SKM-1 (cell line): ENCODE data around the gene COL1A1.

Experiments
- DNase-seq: peaks from one replicate; lab custom pipeline; 2025; ENCODE audit not compliant: unreplicated experiment; lab: John Stamatoyannopoulos, UW

COL1A1 gene

DNA sequence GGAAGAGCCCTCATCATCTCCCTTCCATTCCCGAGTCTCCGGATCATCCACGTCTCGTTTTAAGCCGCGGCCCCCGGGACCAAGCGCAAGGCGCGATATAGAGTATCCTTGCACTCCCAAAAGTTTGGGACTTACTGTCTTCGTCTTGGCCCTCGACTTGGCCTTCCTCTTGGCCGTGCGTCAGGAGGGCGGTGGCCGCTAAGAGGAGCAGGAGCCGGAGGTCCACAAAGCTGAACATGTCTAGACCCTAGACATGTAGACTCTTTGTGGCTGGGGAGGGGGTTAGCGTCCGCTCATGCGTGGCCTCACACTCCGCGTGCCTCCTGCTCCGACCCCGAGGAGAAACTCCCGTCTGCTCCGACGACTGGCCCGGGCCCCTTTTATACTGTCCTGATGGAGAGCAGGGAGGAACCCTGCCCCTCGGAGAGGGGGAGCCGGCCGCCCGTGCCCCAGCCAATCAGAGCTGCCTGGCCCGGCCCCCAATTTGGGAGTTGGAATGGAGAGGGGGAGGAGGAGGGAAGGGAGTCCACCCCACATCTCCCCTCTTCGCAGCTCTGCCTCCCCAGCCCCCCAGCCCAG lies at the start of gene COL1A1:
TSS of gene COL1A1 (minus strand) at position 356 of the 579 bp plus-strand sequence. CDS start at position 238, 118 bp downstream.
- no peak for DNase-seq

DNA sequence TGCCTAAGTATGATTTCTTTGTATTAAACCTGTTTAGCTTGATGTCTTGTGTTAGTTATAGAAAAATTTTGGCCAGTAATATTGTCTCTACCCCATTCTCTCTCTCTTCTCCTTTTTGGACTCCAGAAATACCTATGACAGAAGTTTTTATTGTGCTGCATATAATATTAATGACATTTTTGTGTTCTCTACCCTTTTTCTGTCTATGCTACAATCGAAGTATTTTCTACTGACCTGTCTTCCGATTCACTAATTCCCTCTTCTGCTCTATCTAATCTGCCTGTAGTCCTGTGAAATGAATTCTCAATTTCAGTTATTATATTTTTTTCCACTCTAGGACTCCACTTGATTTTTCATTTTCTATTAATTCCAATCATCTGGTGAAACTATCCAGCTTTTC lies 46.8 kb upstream of the COL1A1 start:
- no peak for DNase-seq

DNA sequence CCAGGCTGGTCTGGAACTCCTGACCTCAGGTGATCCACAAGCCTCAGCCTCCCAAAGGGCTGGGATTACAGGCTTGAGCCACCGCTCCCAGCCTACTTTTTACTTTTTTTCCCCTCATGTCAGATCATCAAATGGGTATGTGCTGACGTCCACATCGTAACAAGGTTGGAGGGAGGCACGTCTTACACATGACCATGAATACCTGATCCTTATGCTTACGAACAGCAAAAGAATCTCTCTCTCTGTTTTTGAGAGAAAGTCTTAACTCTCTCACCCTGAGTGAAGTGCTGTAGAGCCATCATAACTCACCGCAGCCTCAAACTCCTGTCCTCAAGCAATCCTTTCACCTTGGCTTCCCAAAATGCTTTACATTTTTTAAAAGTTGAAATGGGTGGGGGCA lies 43.3 kb upstream of the COL1A1 start:
- DNase-seq: no peak

DNA sequence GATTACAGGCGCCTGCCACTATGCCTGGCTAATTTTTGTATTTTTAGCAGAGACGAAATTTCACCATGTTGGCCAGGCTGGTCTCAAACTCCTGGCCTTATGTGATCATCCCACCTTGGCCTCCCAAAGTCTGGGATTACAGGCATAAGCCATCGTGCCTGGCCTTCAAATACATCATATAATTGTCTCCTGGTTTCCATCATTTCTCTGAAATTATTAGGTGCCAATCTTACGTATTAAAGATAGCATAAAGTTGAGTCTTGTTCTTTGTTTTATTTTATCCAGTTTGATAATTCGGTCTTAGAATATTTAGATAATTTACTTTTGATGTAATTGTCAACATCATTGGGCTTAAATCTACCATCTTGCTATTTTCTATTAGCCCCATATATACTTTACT lies 40.0 kb upstream of the COL1A1 start:
- DNase-seq: no peak

DNA sequence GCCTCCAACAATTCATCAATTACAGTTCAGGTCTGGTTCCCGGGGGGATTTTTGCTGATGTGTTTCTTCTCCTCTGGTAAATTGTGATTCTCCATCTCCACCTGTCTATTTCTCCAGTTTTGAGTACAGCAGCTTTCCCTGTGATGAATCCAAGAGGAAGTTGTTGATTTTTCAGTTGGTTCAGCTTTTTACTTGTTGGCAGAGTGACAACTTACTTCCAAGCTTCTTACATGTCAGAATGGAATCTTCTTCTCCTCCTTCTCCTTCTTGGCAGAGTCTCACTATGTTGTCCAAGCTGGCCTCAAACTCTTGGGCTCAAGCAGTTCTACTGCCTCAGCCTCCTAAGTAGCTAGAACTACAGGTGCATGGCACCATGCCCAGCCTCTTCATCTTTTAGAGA lies 39.4 kb upstream of the COL1A1 start:
- DNase-seq: no peak

DNA sequence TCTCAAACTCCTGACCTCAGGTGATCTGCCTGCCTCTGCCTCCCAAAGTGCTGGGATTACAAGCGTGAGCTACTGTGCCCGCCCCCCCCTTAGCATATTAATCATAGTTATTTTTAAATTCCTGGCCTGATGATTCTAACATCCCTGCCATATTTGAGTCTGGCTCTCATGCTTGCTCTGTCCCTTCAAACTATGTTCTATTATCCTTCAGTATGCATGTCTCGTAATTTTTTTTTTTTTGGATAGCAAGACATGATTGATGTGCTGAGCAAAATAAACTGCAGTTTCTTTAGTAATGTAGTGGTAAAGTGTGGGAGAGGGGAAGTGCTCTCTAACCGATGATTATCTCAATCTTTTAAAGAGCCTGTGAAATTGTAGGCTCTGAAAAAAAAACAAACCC lies 38.5 kb upstream of the COL1A1 start:
- no peak for DNase-seq

DNA sequence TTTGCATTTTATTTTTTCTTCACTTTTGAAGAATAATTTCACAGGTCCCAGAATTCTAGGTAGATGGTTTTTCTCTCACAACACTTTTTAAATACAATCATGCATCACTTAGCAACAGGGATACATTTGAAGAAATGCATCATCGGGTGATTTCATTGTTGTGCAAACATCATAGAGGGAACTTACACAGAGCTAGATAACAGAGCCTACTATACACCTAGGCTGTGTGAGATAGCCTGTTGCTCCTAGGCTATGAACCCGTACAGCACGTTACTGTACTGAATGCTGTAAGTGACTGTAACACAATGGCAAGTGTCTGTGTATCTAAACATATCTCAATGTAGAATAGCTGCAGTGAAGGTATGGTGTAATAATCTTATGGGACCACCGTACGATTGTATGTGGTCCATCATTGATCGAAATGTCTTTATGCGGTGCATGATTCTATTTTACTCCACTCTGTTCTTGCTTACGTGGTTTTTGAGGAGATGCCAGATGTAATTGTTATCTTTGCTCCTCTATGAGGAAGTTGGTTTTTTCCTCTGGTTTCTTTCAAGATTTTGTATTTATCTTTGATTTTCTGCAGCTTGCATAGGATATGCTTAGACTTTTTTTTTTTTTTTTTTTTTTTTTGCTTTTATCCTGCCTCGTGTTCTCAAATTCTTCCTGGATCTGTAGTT lies 37.3 kb upstream of the COL1A1 start:
- DNase-seq: no peak

DNA sequence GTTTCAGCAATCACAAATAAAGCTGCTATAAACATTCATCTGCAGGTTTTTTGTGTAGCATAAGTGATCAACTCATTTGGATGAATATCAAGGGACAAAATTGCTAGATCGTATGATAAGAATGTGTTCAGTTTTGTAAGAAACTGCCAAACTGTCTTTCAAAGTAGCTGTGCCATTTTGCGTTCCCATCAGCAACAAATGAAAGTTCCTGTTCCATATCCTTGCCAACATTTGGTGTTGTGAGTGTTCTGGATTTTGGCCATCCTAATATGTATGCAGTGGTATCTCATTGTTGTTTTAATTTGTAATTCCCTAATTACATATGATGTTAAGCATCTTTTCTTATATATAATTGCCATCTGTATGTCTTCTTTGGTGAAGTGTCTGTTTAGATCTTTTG lies 36.5 kb upstream of the COL1A1 start:
- DNase-seq: no peak

DNA sequence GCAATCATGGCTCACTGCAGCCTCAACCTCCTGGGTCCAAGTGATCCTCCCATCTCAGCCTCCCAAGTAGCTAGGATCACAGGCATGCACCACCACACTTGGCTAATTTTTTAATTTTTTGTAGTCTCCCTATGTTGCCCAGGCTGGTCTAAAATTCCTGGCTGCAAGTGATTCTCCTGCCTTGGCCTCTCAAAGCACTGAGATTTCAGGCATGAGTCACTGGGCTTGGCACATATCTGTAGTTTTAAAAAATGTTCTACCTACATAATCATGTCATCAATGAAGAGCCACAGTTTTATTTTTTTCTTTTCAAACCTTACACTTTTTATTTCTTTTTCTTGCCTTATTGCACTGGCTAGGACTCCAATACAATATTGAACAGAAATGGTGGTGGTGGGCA lies 33.1 kb upstream of the COL1A1 start:
- DNase-seq: no peak

DNA sequence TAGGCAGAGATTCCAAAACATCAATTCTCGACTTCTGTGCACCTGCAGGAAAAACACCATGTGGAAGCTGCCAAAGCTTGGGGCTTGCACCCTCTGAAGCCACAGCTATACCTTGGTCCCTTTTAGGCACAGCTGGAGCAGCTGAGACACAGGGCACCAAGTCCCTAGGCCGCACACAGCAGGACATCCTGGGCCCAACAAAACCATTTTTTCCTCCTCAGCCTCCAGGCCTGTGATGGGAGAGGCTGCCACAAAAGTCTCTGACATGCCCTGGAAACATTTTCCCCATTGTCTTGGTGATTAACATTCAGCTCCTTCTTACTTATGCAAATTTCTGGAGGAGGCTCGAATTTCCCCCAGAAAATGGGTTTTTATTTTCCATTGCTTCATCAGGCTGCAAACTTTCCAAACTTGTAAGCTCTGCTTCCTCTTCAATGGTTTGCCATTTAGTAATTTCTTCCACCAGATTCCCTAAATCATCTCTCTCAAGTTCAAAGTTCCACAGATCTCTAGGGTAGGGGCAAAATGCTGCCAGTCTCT lies 24.3 kb upstream of the COL1A1 start:
- no peak for DNase-seq

DNA sequence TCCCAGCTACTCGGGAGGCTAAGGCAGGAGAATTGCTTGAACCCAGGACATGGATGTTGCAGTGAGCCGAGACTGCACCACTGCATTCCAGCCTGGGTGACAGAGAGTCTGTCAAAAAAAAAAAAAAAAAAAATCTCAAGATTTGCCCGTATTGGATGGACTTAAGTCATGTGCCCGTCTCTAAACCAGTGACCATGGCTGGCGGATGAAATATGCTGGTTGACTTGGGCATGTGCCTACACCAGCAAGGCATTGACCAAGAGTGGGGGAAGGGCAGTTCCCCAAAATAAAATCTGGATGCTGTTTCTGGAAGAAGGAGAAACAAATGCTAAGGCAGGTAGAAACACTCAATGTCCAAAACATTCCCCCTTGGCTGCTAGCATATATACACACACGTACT lies 21.5 kb upstream of the COL1A1 start:
- DNase-seq: no peak

DNA sequence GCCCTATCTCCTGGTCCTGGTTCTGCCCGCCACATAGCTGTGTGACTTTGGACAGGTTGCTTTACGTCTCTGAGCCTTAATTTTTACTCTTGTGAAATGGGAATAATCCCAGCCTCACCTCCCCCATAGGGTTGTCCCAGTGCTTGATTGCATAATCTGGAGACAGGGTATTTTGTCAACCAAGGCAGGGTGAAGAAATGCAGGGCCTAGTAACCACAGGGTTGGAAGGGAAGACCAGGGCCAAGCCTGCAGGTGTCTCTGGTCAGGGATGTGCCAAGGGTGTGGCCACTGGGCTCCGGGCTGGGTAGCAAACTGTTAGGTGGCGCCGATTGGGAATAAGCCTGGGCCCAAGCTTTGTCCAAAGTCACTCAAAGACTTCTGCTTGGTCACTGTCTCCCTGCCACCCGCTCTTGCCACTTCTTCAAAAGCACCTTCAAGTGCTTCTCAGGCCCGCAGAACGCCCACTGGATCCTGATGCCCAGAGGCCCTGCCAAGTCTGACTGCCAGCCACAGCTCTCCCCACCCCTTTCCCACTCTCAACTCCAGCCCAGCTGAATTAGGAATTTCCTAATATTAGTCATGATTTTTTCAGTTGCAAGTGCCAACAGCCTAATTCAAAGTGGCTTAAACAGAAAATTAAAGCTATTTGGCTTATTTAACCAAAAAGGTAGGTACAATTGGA lies 20.6 kb upstream of the COL1A1 start:
- DNase-seq: peak; percentile 61

DNA sequence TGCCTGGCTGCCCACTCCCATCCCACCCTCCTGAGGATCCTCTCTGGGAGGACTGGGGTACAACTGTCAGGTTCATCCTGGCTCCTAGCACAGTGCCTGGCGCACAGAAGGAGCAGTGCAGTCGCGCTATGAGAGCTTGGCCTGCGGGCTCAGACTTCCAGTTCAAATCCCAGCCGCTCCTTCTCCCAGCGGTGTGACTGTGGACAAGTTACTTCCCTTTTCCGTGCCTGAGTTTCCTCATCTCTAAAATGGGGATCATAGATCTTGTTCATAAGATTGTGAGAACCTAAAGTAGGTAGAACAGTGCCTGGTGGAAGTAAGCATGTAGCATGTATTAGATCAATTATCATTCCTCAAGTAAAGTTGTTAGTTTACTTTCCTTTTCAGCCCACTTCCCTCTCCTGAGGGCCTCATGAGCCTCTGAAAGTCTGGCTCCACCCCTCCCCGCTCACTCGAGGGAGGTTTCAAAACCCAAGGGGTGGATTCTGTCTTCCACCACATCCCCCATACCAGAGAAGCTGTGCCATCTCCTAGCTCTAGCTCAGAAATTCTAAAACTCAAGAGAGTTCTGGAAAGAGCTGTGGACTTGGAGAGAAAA lies 19.9 kb upstream of the COL1A1 start:
- DNase-seq: peak; percentile 57

DNA sequence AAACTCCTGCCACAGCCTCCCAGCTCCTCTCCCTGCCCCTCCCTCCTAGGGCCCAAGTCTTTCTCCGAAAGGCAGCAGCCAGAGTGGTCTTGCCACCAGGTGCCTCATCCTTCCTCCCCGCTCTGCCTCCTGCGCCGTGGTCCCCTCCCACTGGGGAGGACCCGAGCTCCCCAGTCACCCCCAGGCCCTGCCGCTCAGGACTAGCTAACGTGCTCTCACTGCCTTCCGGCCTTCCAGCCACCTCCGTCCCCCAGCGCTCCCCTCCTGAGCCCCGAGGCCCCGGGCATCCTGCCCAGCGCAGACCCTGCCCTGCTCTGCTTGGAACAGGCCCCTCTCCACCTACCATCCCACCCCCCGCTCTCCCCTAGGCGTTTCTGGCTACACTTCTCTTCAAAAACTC lies 19.4 kb upstream of the COL1A1 start:
- DNase-seq: no peak

DNA sequence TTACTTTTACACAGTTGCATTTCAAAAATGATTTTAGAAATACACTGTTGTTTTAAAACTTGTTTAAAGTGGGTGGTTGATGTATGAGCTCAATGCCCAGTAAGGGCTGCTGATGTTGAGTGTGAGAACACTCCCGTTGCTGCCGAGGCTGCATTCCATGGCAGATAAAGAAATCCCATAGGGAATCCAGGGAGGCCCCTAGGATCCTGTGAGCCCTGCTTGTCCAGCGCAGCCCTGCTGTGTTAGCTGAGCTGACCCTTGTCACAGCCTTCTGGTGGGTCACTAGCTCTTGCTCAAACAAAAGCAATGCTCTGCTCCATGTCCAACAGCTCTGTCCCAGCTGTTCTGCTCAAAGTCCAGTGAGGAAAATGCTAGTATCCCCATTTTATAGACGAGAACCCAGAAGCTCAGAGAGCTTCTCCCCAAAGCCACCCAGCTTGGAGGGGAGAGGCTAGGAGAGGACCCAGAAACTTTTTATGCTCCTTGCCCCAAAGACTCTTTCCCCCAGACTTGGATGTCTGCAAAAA lies 18.6 kb upstream of the COL1A1 start:
- DNase-seq: no peak

DNA sequence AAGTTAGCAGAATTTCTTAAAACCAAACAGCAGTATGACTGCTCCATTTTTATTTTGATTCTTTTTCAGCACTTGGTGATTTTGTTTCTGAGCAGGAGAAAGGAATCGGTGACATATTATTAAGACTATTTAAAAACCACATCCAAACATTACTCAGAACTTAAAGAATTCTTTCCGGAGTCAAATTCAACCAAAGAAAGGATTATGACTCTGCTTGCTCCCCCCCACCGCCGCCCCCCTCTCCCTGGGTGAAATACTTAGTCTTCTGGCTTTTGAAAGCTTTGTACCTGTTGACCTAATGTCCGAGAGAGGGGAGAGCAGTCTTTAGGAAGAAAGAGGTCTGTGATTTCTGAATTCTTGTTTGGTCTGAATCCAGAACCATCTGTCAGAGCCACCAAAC lies 17.9 kb upstream of the COL1A1 start:
- no peak for DNase-seq

DNA sequence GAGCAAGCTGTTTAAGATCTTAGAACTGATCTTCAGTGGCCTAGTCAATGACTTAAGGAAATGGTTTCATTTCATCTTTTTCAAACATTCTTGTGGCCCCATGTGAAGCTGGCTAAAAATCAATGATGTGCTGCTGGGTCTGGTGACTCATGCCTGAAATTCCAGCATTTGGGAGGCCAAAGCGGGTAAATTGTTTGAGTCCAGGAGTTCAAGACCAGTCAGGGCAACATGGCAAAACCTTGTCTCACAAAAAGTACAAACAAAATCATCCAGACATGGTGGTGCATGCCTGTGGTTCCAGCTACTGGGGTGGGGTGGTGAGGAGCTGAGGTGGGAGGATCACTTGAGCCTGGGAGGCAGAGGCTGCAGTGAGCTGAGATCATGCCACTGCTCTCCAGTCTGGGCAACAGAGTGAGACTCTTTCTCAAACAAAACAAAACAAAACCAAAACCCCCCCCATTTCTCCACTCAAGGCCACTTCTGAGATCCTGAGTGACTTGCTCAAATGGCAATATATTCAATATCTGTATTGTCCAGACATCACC lies 17.4 kb upstream of the COL1A1 start:
- DNase-seq: no peak

DNA sequence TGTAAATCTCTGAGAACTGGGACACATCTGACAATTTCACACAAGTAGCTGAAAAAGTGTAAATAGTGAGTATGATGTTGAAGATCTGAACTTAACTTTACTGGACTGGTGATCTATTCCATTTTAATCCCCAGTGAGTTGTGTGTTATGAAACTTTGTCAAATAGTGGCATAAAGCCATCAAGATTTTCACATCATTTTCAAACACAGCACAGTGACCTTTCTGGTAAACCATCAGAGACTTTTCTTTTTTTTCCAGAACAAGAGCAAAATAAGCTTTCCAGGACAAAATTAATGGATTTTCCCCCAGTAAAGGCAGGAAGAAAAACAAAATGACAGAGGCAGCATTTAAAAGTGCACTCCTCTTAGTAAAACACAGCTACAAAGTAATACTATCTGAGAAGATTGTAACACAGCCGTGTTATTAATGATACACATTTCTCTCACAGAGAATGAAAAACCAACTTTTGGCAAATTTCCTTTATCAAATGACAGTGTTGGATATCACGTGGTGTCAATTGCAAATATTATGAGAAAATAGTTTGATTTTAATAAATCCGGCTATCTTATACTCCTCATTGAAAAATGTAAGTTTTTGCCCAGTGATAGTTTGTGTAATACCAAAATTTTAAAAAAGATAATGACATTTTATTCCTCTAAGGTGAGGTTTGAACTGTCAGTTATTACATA lies 16.8 kb upstream of the COL1A1 start:
- DNase-seq: no peak

DNA sequence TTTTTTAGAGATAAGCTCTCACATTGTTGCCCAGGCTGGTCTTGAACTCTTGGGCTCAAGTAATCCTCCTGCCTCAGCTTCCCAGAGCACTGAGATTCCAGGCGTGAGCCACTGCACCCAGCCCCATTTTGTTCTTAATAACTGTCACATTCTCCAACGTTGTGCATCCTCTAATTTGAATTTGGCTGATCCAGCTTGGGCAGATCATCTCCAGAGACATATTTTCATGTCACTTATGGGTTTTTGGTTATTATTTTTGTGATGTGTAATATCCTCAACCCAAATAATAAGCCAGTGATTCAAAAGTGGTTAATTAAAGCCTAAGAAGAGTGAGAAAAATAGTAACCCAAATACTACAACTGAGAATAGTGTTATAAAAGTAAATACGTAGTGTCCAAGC lies 16.2 kb upstream of the COL1A1 start:
- DNase-seq: no peak

DNA sequence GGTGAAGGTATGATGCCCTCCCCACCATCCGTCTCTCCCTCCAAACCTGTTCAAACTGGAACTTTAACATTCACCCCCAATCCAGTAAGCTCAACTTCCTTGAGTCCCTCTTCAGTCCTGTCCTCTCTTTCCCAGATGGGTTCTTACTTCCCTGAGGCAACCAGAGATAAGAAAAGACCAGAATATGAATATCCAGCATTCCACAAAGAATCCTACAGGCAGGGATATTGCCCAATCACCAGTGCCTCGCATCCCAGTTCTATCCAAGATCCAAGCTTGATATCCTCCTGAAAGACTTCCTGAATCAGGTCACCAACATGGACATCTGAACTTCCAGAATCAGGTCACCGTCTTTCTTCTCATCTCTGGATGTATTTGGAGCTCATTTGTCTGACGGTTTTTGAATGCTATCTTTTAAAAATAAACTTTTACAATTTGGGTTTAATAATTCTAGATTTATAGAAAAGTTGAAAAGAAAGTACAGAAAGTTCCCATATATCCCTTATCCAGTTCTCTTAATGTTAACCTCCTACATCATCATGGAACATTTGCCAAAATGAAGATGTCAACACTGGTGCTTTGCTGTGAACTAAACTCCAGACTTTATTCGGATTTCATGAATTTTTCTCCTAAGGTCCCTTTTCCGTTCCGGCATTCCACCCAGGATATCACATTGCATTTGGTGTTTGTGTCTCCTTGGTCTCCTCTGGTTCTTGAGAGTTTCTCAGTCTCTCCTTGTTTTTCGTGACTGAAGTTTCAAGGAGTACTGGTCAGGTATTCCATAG lies 13.7 kb upstream of the COL1A1 start:
- no peak for DNase-seq
